Aorta (tissue), 5 donors: ENCODE data around the gene SLC29A3. TPM values are rescaled to one million over a fixed set of nuclear protein-coding genes. Genes with fewer than 3 reads are reported as not detected.

Source experiments
- ATAC-seq: fragments of 200-7000 bp; cut with Tn5 transposase; one replicate; pipeline ENCODE4 v1.9.1; 2022; ENCODE audit warnings: moderate library complexity; ENCODE audit not compliant: low FRiP score
- DNase-seq, 2 donors: peaks; one replicate each; pipeline ENCODE4 v3.0.0-alpha.2; 2020
- H3K27ac ChIP-seq, 2 donors: one replicate each; pipeline ENCODE4 v1.5.1; 2013; ENCODE audit warnings: low read length in 2 of 2, mild to moderate bottlenecking in 2 of 2, moderate library complexity in 2 of 2, control low read depth in 1 of 2, inconsistent platforms in 1 of 2, low read depth in 1 of 2
- H3K27me3 ChIP-seq, 2 donors: one replicate each; pipeline ENCODE4 v1.6.1; 2013; ENCODE audit warnings: control low read depth in 1 of 2, low read length in 1 of 2, mild to moderate bottlenecking in 1 of 2, moderate library complexity in 1 of 2; ENCODE audit not compliant: insufficient read depth in 2 of 2, control insufficient read depth in 1 of 2
- H3K36me3 ChIP-seq, 2 donors: one replicate each; pipeline ENCODE4 v1.6.1; 2013; ENCODE audit warnings: control low read depth in 1 of 2, low read length in 1 of 2, mild to moderate bottlenecking in 1 of 2; ENCODE audit not compliant: insufficient read depth in 2 of 2, control insufficient read depth in 1 of 2
- H3K4me1 ChIP-seq, 2 donors: one replicate each; pipeline ENCODE4 v1.6.1; 2013; ENCODE audit warnings: low read length in 2 of 2, control low read depth in 1 of 2, mild to moderate bottlenecking in 1 of 2, moderate library complexity in 1 of 2; ENCODE audit not compliant: insufficient read depth in 2 of 2, control insufficient read depth in 1 of 2
- H3K4me3 ChIP-seq, 2 donors: one replicate each; pipeline ENCODE4 v1.5.1; 2013; ENCODE audit warnings: low read length in 2 of 2, control low read depth in 1 of 2, mild to moderate bottlenecking in 1 of 2
- H3K9me3 ChIP-seq: one replicate; pipeline ENCODE4 v1.6.1; 2013; ENCODE audit warnings: mild to moderate bottlenecking, low read length; ENCODE audit not compliant: control insufficient read depth
- WGBS, 2 donors: extraction: QIAGEN DNeasy Blood & Tissue Kit; methylation state at CpG; one replicate each; pipeline ENCODE4 v1.1.7; 2013; 5-methylcytosine and 5-hydroxymethylcytosine counted together
- intact Hi-C, 2 donors: fragments of 100-400 bp; cut with DNase I; formaldehyde crosslinking; loops; one replicate each; pipeline versions ENCODE4 v1.14.2 to v1.15.0; 2022
- polyA plus RNA-seq, 2 donors: library from polyadenylated mRNA; stranded (reverse); fragments of 200-250 nt; gene quantifications; one replicate each; pipeline ENCODE4 v1.2.3, GENCODE V29; 2013
- total RNA-seq, 2 donors: library from RNA; stranded (reverse); fragmentation: NEBNext Ultra II Directional; extraction: Animal tissue kit (Norgen Biotek cat#: 25700); gene quantifications; one replicate each; pipeline ENCODE4 v1.2.1, GENCODE V29; 2021
- donor health status: healthy with polysubstance abuse.
- donor health status: Bipolar disorder and iron deficiency.
- donor health status: DM: no; HTN: no; CAD: no.
- donor health status: DM: no; HTN: no; CAD: no.
- donor health status: DM: yes; HTN: yes; CAD: no.

SLC29A3 gene
- total and polyA plus RNA-seq, 4 donors, result 2.4 to 8.8 (median 4.4) TPM

- no peaks in the 10 kb centered on the region for H3K9me3 ChIP-seq
- no peaks in the 10 kb centered on the region for H3K27me3 ChIP-seq
- no peaks in the 10 kb centered on the region for H3K4me1 ChIP-seq
- DNase-seq (no peak), ATAC-seq (no peak)
- 67 to 71% methylated on average over 8 of the region's 8 CpGs for WGBS, 2 donors
- no peak overlapping the region for H3K27ac ChIP-seq
- H3K36me3 ChIP-seq, result no peaks in the 10 kb centered on the region
- intact Hi-C loops, result no loop called here
- no peak overlapping the region for H3K4me3 ChIP-seq
These were observed 16.0 kb upstream of the SLC29A3 start for GRCh38 chr10:71302874-71303568.

- Histone ChIP-seq H3K9me3 (no peaks in the 10 kb centered on the region), H3K36me3 (no peaks in the 10 kb centered on the region), H3K27me3 (no peaks in the 10 kb centered on the region), H3K4me3 (no peak overlapping the region), H3K27ac (no peak overlapping the region), H3K4me1 (no peaks in the 10 kb centered on the region)
- ATAC-seq, result no peak
- WGBS, 2 donors, result 37 to 47% methylated on average over 1 of the region's 1 CpG
- intact Hi-C loops, result no loop called here
- no peak for DNase-seq
These were observed 15.5 kb upstream of the SLC29A3 start for GRCh38 chr10:71303569-71303907.

DNA sequence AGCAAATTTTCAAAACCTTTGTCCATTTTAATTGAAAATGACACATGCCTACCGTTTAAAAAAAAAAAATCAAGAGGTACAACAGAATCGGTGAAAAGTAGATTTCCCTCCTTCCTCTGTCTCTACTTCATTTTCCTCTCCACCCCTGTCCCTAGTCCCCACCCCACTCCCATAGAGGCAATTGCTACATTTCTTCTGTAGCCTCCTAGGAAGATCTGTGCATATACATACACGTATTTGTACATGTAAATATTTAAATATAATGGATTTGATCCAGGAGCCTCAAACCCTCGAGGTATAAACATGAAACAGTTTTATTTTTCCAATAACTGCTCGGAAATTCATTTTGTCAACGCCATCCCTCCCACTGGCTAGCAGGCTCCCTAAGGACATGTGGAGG, 14.1 kb upstream of the SLC29A3 start:
- Histone ChIP-seq H3K27me3 (no peaks in the 10 kb centered on the region), H3K9me3 (no peaks in the 10 kb centered on the region), H3K36me3 (no peaks in the 10 kb centered on the region), H3K4me3 (no peak overlapping the region), H3K27ac (no peak overlapping the region), H3K4me1 (no peaks in the 10 kb centered on the region)
- intact Hi-C loops, result no loop called here
- 66 to 68% methylated on average over 6 of the region's 6 CpGs for WGBS, 2 donors
- ATAC-seq (no peak), DNase-seq (no peak)

DNA sequence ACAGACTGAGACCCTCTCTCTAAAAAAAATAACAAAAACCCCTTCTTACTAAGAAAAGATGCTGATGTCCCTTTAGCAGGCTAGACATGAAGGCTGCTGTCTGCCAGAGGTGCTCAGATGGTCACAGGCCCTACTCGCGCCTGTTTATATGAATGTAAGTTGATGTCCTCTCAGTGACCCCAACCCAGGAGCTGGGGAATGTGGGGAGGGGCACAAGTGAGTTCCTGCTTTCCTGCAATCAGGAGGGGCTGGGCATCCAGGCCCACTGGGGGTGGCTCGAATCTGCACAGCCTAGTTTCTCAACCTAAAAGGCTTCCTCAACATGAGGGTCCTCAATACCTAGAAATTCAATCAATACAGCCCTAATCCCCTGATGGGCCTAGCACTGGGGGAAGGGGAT, 12.1 kb upstream of the SLC29A3 start:
- H3K36me3 ChIP-seq, result no peaks in the 10 kb centered on the region
- H3K9me3 ChIP-seq, result no peaks in the 10 kb centered on the region
- no peaks in the 10 kb centered on the region for H3K27me3 ChIP-seq
- 78 to 80% methylated on average over 3 of the region's 3 CpGs for WGBS, 2 donors
- no peak for ATAC-seq
- intact Hi-C loops, result no loop called here
- DNase-seq, result no peak
- no peaks in the 10 kb centered on the region for H3K4me1 ChIP-seq
- H3K27ac ChIP-seq, result no peak overlapping the region
- no peak overlapping the region for H3K4me3 ChIP-seq

- no peaks in the 10 kb centered on the region for H3K4me1 ChIP-seq
- ATAC-seq (no peak), DNase-seq (peak in 1 of 2 donors; percentile 71)
- H3K27me3 ChIP-seq, result no peaks in the 10 kb centered on the region
- 73 to 77% methylated on average over 8 of the region's 8 CpGs for WGBS, 2 donors
- H3K4me3 ChIP-seq, result no peak overlapping the region
- H3K27ac ChIP-seq, result no peak overlapping the region
- H3K36me3 ChIP-seq, result no peaks in the 10 kb centered on the region
- no peaks in the 10 kb centered on the region for H3K9me3 ChIP-seq
- intact Hi-C loops, result no loop called here
These were observed 11.5 kb upstream of the SLC29A3 start for GRCh38 chr10:71307469-71308085.

DNA sequence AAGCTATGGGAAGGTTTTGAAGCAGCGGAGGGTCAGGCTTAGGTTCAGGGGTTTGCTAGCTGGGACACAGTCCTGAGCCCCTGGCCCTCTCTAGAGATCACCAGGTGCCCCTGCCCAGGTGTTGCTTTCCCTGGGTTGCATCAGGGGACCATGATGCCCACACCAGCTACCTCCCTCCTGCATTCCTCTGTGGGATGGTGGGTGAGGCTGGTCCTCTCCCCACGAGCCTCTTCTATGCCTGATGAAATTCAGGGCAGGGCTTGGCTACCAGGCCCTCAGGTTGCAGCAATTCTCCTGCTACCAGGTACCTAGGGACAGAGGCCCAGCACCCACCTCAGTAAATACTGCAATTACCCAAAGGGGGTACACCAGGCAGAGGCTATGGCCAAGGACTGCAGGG, 10.8 kb upstream of the SLC29A3 start:
- DNase-seq (no peak), ATAC-seq (no peak)
- no peaks in the 10 kb centered on the region for H3K4me1 ChIP-seq
- H3K36me3 ChIP-seq, result no peaks in the 10 kb centered on the region
- H3K27ac ChIP-seq, result no peak overlapping the region
- intact Hi-C loops, result no loop called here
- H3K4me3 ChIP-seq, result no peak overlapping the region
- 85 to 89% methylated on average over 2 of the region's 2 CpGs for WGBS, 2 donors
- H3K27me3 ChIP-seq, result no peaks in the 10 kb centered on the region
- no peaks in the 10 kb centered on the region for H3K9me3 ChIP-seq

GRCh38 chr10:71308985-71309384, 10.1 kb upstream of the SLC29A3 start:
- Histone ChIP-seq H3K27ac (no peak overlapping the region), H3K4me1 (no peaks in the 10 kb centered on the region), H3K36me3 (no peaks in the 10 kb centered on the region), H3K27me3 (no peaks in the 10 kb centered on the region), H3K4me3 (no peak overlapping the region), H3K9me3 (no peaks in the 10 kb centered on the region)
- no peak for DNase-seq
- intact Hi-C loops, result no loop called here
- ATAC-seq, result no peak
- 52 to 60% methylated on average over 3 of the region's 3 CpGs for WGBS, 2 donors

- no peak overlapping the region for H3K27ac ChIP-seq
- intact Hi-C loops, result loop anchor here (5.0 to 10.0 kb wide), 5 partner anchors 65 to 1025 kb away; no protein-coding TSS in a partner anchor
- no peak overlapping the region for H3K4me3 ChIP-seq
- no peaks in the 10 kb centered on the region for H3K4me1 ChIP-seq
- no peaks in the 10 kb centered on the region for H3K36me3 ChIP-seq
- 46 to 56% methylated on average over 3 of the region's 3 CpGs for WGBS, 2 donors
- DNase-seq (no peak), ATAC-seq (no peak)
- H3K9me3 ChIP-seq, result no peaks in the 10 kb centered on the region
- H3K27me3 ChIP-seq, result no peaks in the 10 kb centered on the region
These were observed 9.1 kb upstream of the SLC29A3 start for GRCh38 chr10:71309919-71310318.

GRCh38 chr10:71312220-71312619, 6.8 kb upstream of the SLC29A3 start:
- H3K9me3 ChIP-seq, result no peaks in the 10 kb centered on the region
- ATAC-seq, result no peak
- no peak overlapping the region for H3K27ac ChIP-seq
- H3K36me3 ChIP-seq, result no peaks in the 10 kb centered on the region
- no peaks in the 10 kb centered on the region for H3K4me1 ChIP-seq
- intact Hi-C loops, result loop anchor here (5.0 to 10.0 kb wide), 5 partner anchors 63 to 1023 kb away; no protein-coding TSS in a partner anchor
- H3K27me3 ChIP-seq, result no peaks in the 10 kb centered on the region
- H3K4me3 ChIP-seq, result no peak overlapping the region
- 77 to 84% methylated on average over 1 of the region's 1 CpG for WGBS, 2 donors
- DNase-seq, result no peak
